Upper lobe of left lung (tissue), 4 donors: Measurements from ENCODE around the gene VKORC1.

ENCODE experiments used
- EP300 ChIP-seq, 4 donors: sonication (generic); formaldehyde crosslinking; IDR thresholded peaks; one replicate each; pipeline ENCODE4 v1.5.1; 2017; ENCODE audit warnings: antibody characterized with exemption in 4 of 4, control low read depth in 2 of 4
- POLR2A ChIP-seq, 4 donors: fragments of 450-650 bp; IDR thresholded peaks; one replicate each; pipeline ENCODE4 v1.5.1; 2016 to 2017; ENCODE audit warnings: antibody characterized with exemption in 4 of 4, mild to moderate bottlenecking in 2 of 4
- POLR2AphosphoS5 ChIP-seq, 2 donors: sonication (generic); formaldehyde crosslinking; IDR thresholded peaks; one replicate each; pipeline ENCODE4 v1.5.1; 2017; ENCODE audit warnings: antibody characterized with exemption in 2 of 2
- TF ChIP-seq, protein P1 (sequence below), 6 experiments: fragments of 450-650 bp in 4 of 6; fragments of 200-600 bp in 2 of 6; sonication (generic) in 2 of 6; IDR thresholded peaks; one replicate each; pipeline ENCODE4 v1.5.1; 2016 to 2019; ENCODE audit warnings: antibody characterized with exemption in 6 of 6

- TF ChIP-seq POLR2A (IDR thresholded peaks at IDR 0.05) = no peak
- no peak for TF ChIP-seq POLR2AphosphoS5 (IDR thresholded peaks at IDR 0.05)
- TF ChIP-seq, protein P1, sequence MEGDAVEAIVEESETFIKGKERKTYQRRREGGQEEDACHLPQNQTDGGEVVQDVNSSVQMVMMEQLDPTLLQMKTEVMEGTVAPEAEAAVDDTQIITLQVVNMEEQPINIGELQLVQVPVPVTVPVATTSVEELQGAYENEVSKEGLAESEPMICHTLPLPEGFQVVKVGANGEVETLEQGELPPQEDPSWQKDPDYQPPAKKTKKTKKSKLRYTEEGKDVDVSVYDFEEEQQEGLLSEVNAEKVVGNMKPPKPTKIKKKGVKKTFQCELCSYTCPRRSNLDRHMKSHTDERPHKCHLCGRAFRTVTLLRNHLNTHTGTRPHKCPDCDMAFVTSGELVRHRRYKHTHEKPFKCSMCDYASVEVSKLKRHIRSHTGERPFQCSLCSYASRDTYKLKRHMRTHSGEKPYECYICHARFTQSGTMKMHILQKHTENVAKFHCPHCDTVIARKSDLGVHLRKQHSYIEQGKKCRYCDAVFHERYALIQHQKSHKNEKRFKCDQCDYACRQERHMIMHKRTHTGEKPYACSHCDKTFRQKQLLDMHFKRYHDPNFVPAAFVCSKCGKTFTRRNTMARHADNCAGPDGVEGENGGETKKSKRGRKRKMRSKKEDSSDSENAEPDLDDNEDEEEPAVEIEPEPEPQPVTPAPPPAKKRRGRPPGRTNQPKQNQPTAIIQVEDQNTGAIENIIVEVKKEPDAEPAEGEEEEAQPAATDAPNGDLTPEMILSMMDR (IDR thresholded peaks at IDR 0.05) = no peak
- TF ChIP-seq EP300 (IDR thresholded peaks at IDR 0.05) = no peak
Measured at GRCh38 chr16:31080035-31080629, 14.5 kb downstream of the VKORC1 start.
